A549 treated with RU486 at 1 μM for 4 hours (cell line): ENCODE results near the gene ZNF138. TPM values are rescaled to one million over a fixed set of nuclear protein-coding genes. Genes with fewer than 3 reads are reported as not detected.

Experiments
- total RNA-seq: library from RNA; stranded (reverse); fragments of 200-300 nt; extraction: Qiagen RNA extraction; gene quantifications from 5 replicates; pipeline ENCODE4 v1.2.3, GENCODE V29; 2022; ENCODE audit warnings: low read depth

ZNF138 gene
- 2.2 to 3.4 TPM (median 3.1 TPM) in 5 replicates for total RNA-seq

DNA sequence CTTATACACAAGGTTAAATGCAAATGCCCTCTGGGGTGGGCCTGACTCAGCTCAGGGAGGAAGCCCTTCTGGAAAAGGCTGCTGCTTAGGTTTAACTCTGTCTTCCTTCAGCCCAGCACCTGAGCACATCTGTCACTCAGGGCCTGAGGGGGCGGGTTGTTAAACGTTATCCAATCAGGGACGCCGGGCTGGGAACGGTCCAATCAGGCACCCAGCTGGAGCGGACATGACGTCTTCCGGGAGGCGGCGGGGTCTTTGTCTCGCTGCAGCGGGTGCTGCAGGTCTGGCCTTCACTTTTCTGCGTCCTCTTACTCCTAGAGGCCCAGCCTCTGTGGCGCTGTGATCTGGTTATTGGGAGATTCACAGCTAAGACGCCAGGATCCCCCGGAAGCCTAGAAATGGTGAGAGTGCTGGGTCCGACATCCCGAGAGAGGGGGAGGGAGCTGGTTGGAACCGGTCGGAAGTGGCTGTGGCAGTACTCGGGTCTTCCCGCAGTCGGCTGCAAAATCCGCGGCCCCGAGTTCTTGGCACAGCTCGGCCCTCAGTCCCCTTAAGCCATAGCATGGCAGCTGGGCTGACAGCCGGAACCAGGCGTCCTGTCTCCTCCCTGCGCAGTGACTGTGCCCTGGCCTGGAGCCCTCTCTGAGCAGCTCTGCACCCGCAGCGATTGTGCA lies at the start of gene ZNF138:
Gene ZNF138 (plus strand): TSS at position 258 of the 674 bp plus-strand sequence. CDS start 141 bp downstream, at position 399.

Other genes with a start within 250 kb of the ZNF138 start
- gene ZNF680, start 231.4 kb upstream of the ZNF138 start, total RNA-seq: 0.38 to 3.4 TPM (median 2.4 TPM) in 5 replicates
- gene ZNF107, start 128.3 kb upstream of the ZNF138 start, total RNA-seq: 0.97 to 2.9 TPM (median 2.7 TPM) in 5 replicates
- 1.3 to 2.8 TPM (median 2.6 TPM) in 5 replicates for gene ZNF273, start 108.8 kb downstream of the ZNF138 start, total RNA-seq
- gene ZNF117, start 196.6 kb downstream of the ZNF138 start, total RNA-seq: 0.11 to 0.34 TPM (median 0.18 TPM) in 5 replicates
- gene ERV3-1, start 212.3 kb downstream of the ZNF138 start, total RNA-seq: 2.8 to 5.9 TPM (median 4.0 TPM) in 5 replicates